Astrocyte of the spinal cord (primary cell): Measurements from ENCODE around the gene TSSK2.

Source experiments
- DNase-seq: peaks from one replicate; pipeline ENCODE4 v3.0.0; 2011; ENCODE audit warnings: low read depth, low spot score
- H3K4me3 ChIP-seq: 2 replicates; pipeline ENCODE4 v1.5.1; 2011; ENCODE audit warnings: low read depth, mild to moderate bottlenecking, low read length, moderate library complexity
- in situ Hi-C: cut with HindIII; loops from 2 replicates; pipeline ENCODE4 v1.10.0; 2017; ENCODE audit warnings: low sequenced_read_pairs
- TF ChIP-seq, protein P1 (sequence below): IDR thresholded peaks from 2 replicates; pipeline ENCODE4 v1.5.1; 2012; ENCODE audit warnings: low read depth, mild to moderate bottlenecking, low read length, inconsistent platforms

Gene TSSK2

DNA sequence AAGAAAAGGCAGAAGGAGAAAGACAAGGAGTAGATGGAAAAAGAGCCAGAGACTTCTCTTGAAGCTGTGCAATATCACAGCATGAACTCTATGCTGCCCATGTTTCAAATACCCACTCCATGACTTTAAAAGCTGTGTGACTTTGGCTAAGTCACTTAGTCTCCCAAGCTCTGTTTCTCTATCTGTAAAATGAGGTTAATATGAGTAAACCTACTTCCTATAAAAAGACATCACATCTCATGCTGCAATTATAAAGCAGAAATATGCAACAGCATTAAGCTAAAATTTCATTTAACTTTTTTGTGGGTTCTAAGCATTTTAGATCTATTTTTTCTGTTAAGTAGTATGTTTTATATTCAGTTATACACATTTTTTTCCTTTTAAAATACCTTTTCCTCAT, 20.5 kb upstream of the TSSK2 start:
- H3K4me3 ChIP-seq: no peak overlapping the region
- TF ChIP-seq, protein P1, sequence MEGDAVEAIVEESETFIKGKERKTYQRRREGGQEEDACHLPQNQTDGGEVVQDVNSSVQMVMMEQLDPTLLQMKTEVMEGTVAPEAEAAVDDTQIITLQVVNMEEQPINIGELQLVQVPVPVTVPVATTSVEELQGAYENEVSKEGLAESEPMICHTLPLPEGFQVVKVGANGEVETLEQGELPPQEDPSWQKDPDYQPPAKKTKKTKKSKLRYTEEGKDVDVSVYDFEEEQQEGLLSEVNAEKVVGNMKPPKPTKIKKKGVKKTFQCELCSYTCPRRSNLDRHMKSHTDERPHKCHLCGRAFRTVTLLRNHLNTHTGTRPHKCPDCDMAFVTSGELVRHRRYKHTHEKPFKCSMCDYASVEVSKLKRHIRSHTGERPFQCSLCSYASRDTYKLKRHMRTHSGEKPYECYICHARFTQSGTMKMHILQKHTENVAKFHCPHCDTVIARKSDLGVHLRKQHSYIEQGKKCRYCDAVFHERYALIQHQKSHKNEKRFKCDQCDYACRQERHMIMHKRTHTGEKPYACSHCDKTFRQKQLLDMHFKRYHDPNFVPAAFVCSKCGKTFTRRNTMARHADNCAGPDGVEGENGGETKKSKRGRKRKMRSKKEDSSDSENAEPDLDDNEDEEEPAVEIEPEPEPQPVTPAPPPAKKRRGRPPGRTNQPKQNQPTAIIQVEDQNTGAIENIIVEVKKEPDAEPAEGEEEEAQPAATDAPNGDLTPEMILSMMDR: no peak

DNA sequence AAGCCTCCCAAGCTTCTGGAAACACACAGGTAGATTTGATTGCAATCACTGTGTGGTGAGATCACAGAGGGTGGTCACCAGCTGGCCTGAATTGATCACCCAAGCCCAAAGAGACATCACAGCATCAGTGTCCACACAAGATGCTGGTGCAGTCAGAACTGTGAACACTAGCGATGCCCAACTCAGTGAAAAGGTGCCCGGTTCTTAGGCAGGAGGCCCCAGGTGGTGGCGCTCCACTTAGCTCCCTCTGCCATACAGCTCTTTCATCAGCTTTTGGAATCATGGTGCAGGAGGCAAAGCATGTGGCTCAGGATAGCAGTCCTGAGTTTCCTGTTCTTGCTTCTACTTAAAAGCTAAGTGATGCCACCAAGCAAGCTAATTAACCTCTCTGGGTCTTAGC, 20.0 kb upstream of the TSSK2 start:
- no peak for DNase-seq
- TF ChIP-seq, protein P1: no peak
- in situ Hi-C loops: no loop called here
- H3K4me3 ChIP-seq: no peak overlapping the region

More for the DNA sequence above, 20.5 kb upstream of the TSSK2 start:
- DNase-seq: no peak
- in situ Hi-C loops: no loop called here

DNA sequence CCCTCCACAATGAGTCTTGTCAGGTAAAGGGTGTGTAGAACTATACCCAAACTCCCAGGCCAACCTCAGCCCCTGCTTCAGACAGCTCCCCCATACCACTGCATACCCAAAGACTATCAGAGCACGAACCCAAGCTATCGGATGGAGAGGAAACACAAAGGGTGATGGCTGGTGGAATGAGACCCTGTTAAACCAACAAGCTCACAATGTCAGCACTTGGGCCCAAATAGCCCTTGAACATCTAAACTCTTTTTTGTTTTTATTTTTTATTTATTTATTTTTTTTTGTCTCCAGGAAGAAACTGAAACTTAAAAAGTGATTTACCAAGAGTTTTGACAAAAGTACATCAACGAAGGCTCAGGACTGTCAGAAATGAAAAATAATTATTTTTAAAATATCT, 19.5 kb upstream of the TSSK2 start:
- in situ Hi-C loops: no loop called here
- no peak for DNase-seq
- H3K4me3 ChIP-seq: no peak overlapping the region
- TF ChIP-seq, protein P1: no peak

GRCh38 chr22:19113429-19113828, 17.7 kb upstream of the TSSK2 start:
- in situ Hi-C loops: no loop called here
- TF ChIP-seq, protein P1: no peak
- no peak for DNase-seq
- H3K4me3 ChIP-seq: no peak overlapping the region

- in situ Hi-C loops: no loop called here
- TF ChIP-seq, protein P1: no peak
- no peak for DNase-seq
- no peak overlapping the region for H3K4me3 ChIP-seq
These were observed 16.0 kb upstream of the TSSK2 start for GRCh38 chr22:19114984-19115552.

- TF ChIP-seq, protein P1: peak; percentile 49
- no peak for DNase-seq
- no peak overlapping the region for H3K4me3 ChIP-seq
- in situ Hi-C loops: no loop called here
These were observed 15.5 kb upstream of the TSSK2 start for GRCh38 chr22:19115628-19116027.

DNA sequence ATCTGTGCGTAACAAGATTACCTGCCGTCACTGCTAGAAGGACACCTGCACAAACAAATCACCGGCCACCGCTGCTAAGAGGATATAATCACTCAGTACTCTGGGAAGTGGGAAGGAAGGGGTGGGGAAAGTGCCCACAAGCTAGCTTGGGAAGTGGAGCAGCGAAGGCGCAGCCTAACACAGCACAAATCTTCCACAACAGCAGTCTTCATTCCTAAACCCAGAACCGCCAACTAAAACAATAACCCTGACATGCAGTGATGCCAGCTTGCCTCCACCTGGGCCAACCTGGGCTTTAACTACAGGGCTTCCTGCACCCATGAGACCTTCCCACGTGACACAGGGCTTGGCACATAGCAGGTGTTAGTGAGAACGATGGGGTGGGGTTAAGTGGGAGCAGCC, 14.0 kb upstream of the TSSK2 start:
- H3K4me3 ChIP-seq: no peak overlapping the region
- in situ Hi-C loops: no loop called here

More for the DNA sequence above, 14.0 kb upstream of the TSSK2 start:
- no peak for DNase-seq
- TF ChIP-seq, protein P1: no peak
